H1 (cell line): ENCODE results near the gene ZDHHC16. TPM values are rescaled to one million over a fixed set of nuclear protein-coding genes. Genes with fewer than 3 reads are reported as not detected.

ENCODE experiments used
- CEBPB ChIP-seq: IDR thresholded peaks from 2 replicates; pipeline ENCODE4 v1.6.1; 2012; ENCODE audit warnings: low read depth, low read length
- GTF2F1 ChIP-seq: IDR thresholded peaks from 2 replicates; pipeline ENCODE4 v1.6.1; 2012; ENCODE audit warnings: low read depth, low read length, improper control_type of control experiment, borderline replicate concordance
- NANOG ChIP-seq: IDR thresholded peaks from 2 replicates; pipeline ENCODE4 v1.6.1; 2011; ENCODE audit warnings: low read length, low read depth, mild to moderate bottlenecking, inconsistent platforms; ENCODE audit not compliant: insufficient read depth, poor library complexity, severe bottlenecking
- PHF8 ChIP-seq: fragments of 200-600 bp; sonication (generic); conservative IDR thresholded peaks from 2 replicates; pipeline ENCODE4 v1.7.1; 2012; ENCODE audit warnings: low read depth, mild to moderate bottlenecking, inconsistent platforms, low read length, moderate library complexity
- SP1 ChIP-seq: IDR thresholded peaks from 2 replicates; pipeline ENCODE4 v1.6.1; 2011; ENCODE audit warnings: low read depth, low read length
- SRF ChIP-seq: IDR thresholded peaks from 2 replicates; pipeline ENCODE4 v1.6.1; 2011; ENCODE audit warnings: mild to moderate bottlenecking, low read depth, low read length, moderate library complexity
- TBP ChIP-seq: IDR thresholded peaks from 2 replicates; pipeline ENCODE4 v1.6.1; 2011; ENCODE audit warnings: low read depth, low read length, improper control_type of control experiment
- YY1 ChIP-seq: IDR thresholded peaks from 2 replicates; pipeline ENCODE4 v1.6.1; 2011; ENCODE audit warnings: low read depth, mild to moderate bottlenecking, low read length
- polyA plus RNA-seq, 7 experiments: library from polyadenylated mRNA; depleted of rRNA in 3 of 7; stranded (reverse) in 5 of 7; unstranded in 2 of 7; fragments of >200 nt in 5 of 7; fragments of 200-250 nt in 2 of 7; gene quantifications; 1 replicate in 5 of 7; 2 replicates in 1 of 7; 4 replicates in 1 of 7; pipeline versions ENCODE4 v1.2.1 to v1.2.3, GENCODE V29; 2011 to 2013; ENCODE audit warnings: missing spikeins in 2 of 7, mixed read lengths in 2 of 7
- total RNA-seq: library from RNA; stranded (reverse); fragmentation: NEBNext Ultra II Directional; extraction: Animal tissue kit (Norgen Biotek cat#: 25700); gene quantifications from 2 replicates; pipeline ENCODE4 v1.2.1, GENCODE V29; 2021
- TF ChIP-seq, protein P1 (sequence below): IDR thresholded peaks from 2 replicates; pipeline ENCODE4 v1.6.1; 2012; ENCODE audit warnings: inconsistent platforms

ZDHHC16 gene
- total and polyA plus RNA-seq, 2 of the 8 experiments (the other 6 are each of a cell fraction or from before 2014, with no cell fraction given): 45.9 to 108 TPM

- TF ChIP-seq, protein P1, sequence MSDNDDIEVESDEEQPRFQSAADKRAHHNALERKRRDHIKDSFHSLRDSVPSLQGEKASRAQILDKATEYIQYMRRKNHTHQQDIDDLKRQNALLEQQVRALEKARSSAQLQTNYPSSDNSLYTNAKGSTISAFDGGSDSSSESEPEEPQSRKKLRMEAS: peak; percentile 35; the same call in 1 of the 2 replicates
- TF ChIP-seq GTF2F1: peak; percentile 77; the same call in 1 of the 2 replicates
- peak; percentile 67 for TF ChIP-seq TBP
- no peak for TF ChIP-seq CEBPB
- TF ChIP-seq SP1: 0 out of 2 replicates have a peak, but pooled peaks have one; percentile 17
- TF ChIP-seq NANOG: no peak
- peak; percentile 76; the same call in 1 of the 2 replicates for TF ChIP-seq YY1
- TF ChIP-seq PHF8: no peak; the same call in 1 of the 2 replicates
- TF ChIP-seq SRF: no peak
Measured at GRCh38 chr10:97427571-97428179, 18.3 kb upstream of the ZDHHC16 start (continued).
